Trophoblast cell (in vitro differentiated cells and primary cell): ENCODE data around the gene PCYT1B.

Experiments
- DNase-seq, 2 donors: peaks; one replicate each; pipeline ENCODE4 v3.0.0-alpha.2; 2016
- H2AFZ ChIP-seq: 2 replicates; pipeline ENCODE4 v1.6.1; 2013; ENCODE audit warnings: low read length, moderate library complexity, mild to moderate bottlenecking; ENCODE audit not compliant: insufficient read depth, poor library complexity
- H2AK5ac ChIP-seq: 2 replicates; pipeline ENCODE4 v1.6.1; 2013; ENCODE audit warnings: mild to moderate bottlenecking, low read length
- H2BK120ac ChIP-seq: 2 replicates; pipeline ENCODE4 v1.6.1; 2013; ENCODE audit warnings: low read length, mild to moderate bottlenecking, moderate library complexity; ENCODE audit not compliant: insufficient read depth, poor library complexity
- H2BK12ac ChIP-seq: 2 replicates; pipeline ENCODE4 v1.6.1; 2013; ENCODE audit warnings: mild to moderate bottlenecking, low read length, moderate library complexity
- H2BK5ac ChIP-seq: 2 replicates; pipeline ENCODE4 v1.6.1; 2013; ENCODE audit warnings: low read length, low read depth, moderate library complexity, mild to moderate bottlenecking; ENCODE audit not compliant: poor library complexity
- H3K14ac ChIP-seq: 2 replicates; pipeline ENCODE4 v1.6.1; 2013; ENCODE audit warnings: mild to moderate bottlenecking, low read length
- H3K18ac ChIP-seq: 2 replicates; pipeline ENCODE4 v1.6.1; 2013; ENCODE audit warnings: mild to moderate bottlenecking, low read length
- H3K23ac ChIP-seq: 2 replicates; pipeline ENCODE4 v1.6.1; 2013; ENCODE audit warnings: low read length
- H3K27ac ChIP-seq: 2 replicates; pipeline ENCODE4 v1.5.1; 2013; ENCODE audit warnings: low read depth, mild to moderate bottlenecking, inconsistent platforms, low read length, moderate library complexity
- H3K27me3 ChIP-seq: 2 replicates; pipeline ENCODE4 v1.6.1; 2013; ENCODE audit warnings: inconsistent platforms, mild to moderate bottlenecking, low read length, moderate library complexity; ENCODE audit not compliant: insufficient read depth
- H3K36me3 ChIP-seq, 2 experiments: 1 replicate in 1 of 2; 2 replicates in 1 of 2; pipeline ENCODE4 v1.6.1; 2013; ENCODE audit warnings: low read length in 2 of 2, mild to moderate bottlenecking in 2 of 2, moderate library complexity in 1 of 2; ENCODE audit not compliant: insufficient read depth in 2 of 2, control insufficient read depth in 1 of 2
- H3K4ac ChIP-seq: 2 replicates; pipeline ENCODE4 v1.6.1; 2013; ENCODE audit warnings: low read depth, mild to moderate bottlenecking, low read length, moderate library complexity
- H3K4me1 ChIP-seq, 2 experiments: 1 replicate in 1 of 2; 2 replicates in 1 of 2; pipeline ENCODE4 v1.6.1; 2013; ENCODE audit warnings: low read length in 2 of 2, mild to moderate bottlenecking in 2 of 2, moderate library complexity in 1 of 2; ENCODE audit not compliant: insufficient read depth in 2 of 2, control insufficient read depth in 1 of 2
- H3K4me2 ChIP-seq: 2 replicates; pipeline ENCODE4 v1.6.1; 2013; ENCODE audit warnings: inconsistent platforms, mild to moderate bottlenecking, low read length, moderate library complexity
- H3K4me3 ChIP-seq: 2 replicates; pipeline ENCODE4 v1.5.1; 2013; ENCODE audit warnings: mild to moderate bottlenecking, low read depth, low read length, inconsistent platforms
- H3K79me1 ChIP-seq: one replicate; pipeline ENCODE4 v1.6.1; 2013; ENCODE audit warnings: low read length
- H3K79me2 ChIP-seq: 2 replicates; pipeline ENCODE4 v1.6.1; 2013; ENCODE audit warnings: low read length, mild to moderate bottlenecking; ENCODE audit not compliant: control insufficient read depth, insufficient read depth, poor library complexity
- H3K9ac ChIP-seq: 2 replicates; pipeline ENCODE4 v1.6.1; 2013; ENCODE audit warnings: mild to moderate bottlenecking, low read length
- H3K9me3 ChIP-seq: 2 replicates; pipeline ENCODE4 v1.6.1; 2013; ENCODE audit warnings: low read depth, mild to moderate bottlenecking, control low read depth, inconsistent platforms, low read length; ENCODE audit not compliant: insufficient read depth
- H4K12ac ChIP-seq: 2 replicates; pipeline ENCODE4 v1.6.1; 2013; ENCODE audit warnings: low read depth, mild to moderate bottlenecking, low read length, moderate library complexity
- H4K8ac ChIP-seq: 2 replicates; pipeline ENCODE4 v1.6.1; 2013; ENCODE audit warnings: low read depth, mild to moderate bottlenecking, low read length, moderate library complexity
- H4K91ac ChIP-seq: one replicate; pipeline ENCODE4 v1.6.1; 2013; ENCODE audit warnings: low read depth, mild to moderate bottlenecking, low read length, moderate library complexity
- WGBS: extraction: QIAGEN DNeasy Blood & Tissue Kit; methylation state at CpG from one replicate; pipeline ENCODE4 v1.1.7; 2013; ENCODE audit warnings: missing lambda C conversion rate; ENCODE audit not compliant: insufficient read length, insufficient coverage; ENCODE audit errors: extremely low coverage; 5-methylcytosine and 5-hydroxymethylcytosine counted together

Gene PCYT1B

DNA sequence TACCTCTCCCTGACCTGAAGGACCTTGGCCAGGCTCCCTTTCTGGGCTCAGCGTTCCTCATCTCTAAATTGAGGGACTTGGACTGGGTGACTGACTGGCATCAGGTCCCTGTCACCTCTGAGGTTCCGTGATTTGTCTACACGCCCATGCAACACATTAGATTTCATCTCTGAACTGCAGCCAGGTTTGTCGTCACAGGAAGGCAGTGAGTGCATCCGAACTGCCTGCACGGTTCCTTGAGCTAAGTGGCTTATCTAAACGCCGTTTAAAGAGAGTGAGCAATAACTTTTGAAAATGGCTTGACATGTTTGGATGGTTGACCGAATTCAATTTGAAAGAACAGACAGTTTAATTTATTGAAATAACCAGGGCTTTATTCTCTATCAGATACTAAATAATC lies 70.1 kb downstream of the PCYT1B start:
- Histone ChIP-seq H3K4me1 (no peaks in the 10 kb centered on the region), H4K8ac (no peak overlapping the region), H3K23ac (no peak overlapping the region), H2AK5ac (no peak overlapping the region), H3K9ac (no peak overlapping the region), H3K27me3 (no peaks in the 10 kb centered on the region), H2BK5ac (no peak overlapping the region), H3K4ac (no peak overlapping the region), H2AFZ (no peak overlapping the region), H2BK12ac (no peak overlapping the region), H3K79me2 (no peaks in the 10 kb centered on the region), H3K14ac (no peak overlapping the region), H3K9me3 (no peaks in the 10 kb centered on the region), H4K91ac (no peak overlapping the region), H3K4me3 (no peak overlapping the region), H3K36me3 (no peaks in the 10 kb centered on the region), H3K4me2 (no peak overlapping the region), H4K12ac (no peak overlapping the region), H3K18ac (no peak overlapping the region), H2BK120ac (no peak overlapping the region), H3K79me1 (no peaks in the 10 kb centered on the region), H3K27ac (no peak overlapping the region)
- DNase-seq: no peak
- WGBS: no CpG with 5 or more reads among the region's 9 CpGs

DNA sequence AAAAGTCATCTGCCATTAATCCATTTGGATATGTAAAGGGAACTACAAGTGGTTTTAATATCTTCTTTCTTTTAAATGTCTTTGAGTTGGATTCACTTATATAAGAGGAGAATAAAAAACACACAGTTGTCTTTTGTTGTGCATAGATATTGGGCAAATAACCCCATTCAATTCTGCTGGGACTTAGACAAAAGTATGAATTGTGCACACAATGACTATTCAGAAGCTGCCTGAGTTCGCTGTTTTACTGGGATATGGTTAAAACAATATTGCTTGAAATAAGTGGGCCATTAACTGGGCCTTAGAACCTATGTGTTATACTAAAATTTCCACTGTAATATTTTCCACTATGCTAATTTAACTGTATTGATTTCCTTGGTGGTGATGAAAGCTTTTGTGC lies 71.7 kb downstream of the PCYT1B start:
- no peaks in the 10 kb centered on the region for H3K79me1 ChIP-seq
- no peak overlapping the region for H3K27ac ChIP-seq
- H3K23ac ChIP-seq: no peak overlapping the region
- H2AFZ ChIP-seq: no peak overlapping the region
- H3K4me1 ChIP-seq: no peaks in the 10 kb centered on the region
- H3K9me3 ChIP-seq: no peaks in the 10 kb centered on the region
- no peak overlapping the region for H2BK12ac ChIP-seq
- no peak overlapping the region for H3K4me3 ChIP-seq
- H2BK5ac ChIP-seq: no peak overlapping the region
- no peaks in the 10 kb centered on the region for H3K79me2 ChIP-seq
- H4K8ac ChIP-seq: no peak overlapping the region
- H3K27me3 ChIP-seq: no peaks in the 10 kb centered on the region
- no peak overlapping the region for H4K91ac ChIP-seq
- H4K12ac ChIP-seq: no peak overlapping the region
- H3K14ac ChIP-seq: no peak overlapping the region
- H3K9ac ChIP-seq: no peak overlapping the region
- no peak overlapping the region for H3K18ac ChIP-seq
- H2AK5ac ChIP-seq: no peak overlapping the region
- H2BK120ac ChIP-seq: no peak overlapping the region
- DNase-seq: no peak
- no peak overlapping the region for H3K4me2 ChIP-seq
- no peaks in the 10 kb centered on the region for H3K36me3 ChIP-seq
- no CpG with 5 or more reads among the region's 1 CpG for WGBS
- no peak overlapping the region for H3K4ac ChIP-seq

DNA sequence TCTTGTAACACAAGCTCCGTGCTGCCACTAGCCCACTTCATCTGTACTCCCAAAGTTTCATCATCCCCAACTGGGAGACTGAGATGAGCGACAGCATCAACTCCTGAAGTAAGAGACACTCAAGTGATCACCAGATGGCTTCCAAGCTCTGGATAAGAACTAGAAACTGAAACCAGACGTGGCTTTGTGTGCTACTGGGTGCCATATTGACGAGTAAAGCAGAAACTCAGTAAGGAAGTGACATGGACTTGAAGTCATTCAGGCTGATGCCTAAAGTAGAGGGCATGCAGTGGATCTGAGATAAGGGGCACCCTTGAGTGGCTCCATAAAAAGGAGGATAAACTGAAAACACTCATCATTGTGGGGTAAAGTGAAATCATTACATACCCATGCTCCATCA lies 72.4 kb downstream of the PCYT1B start:
- no peak overlapping the region for H4K12ac ChIP-seq
- H3K18ac ChIP-seq: no peak overlapping the region
- no peaks in the 10 kb centered on the region for H3K27me3 ChIP-seq
- no peaks in the 10 kb centered on the region for H3K79me1 ChIP-seq
- H3K14ac ChIP-seq: no peak overlapping the region
- H2AFZ ChIP-seq: no peak overlapping the region
- H4K91ac ChIP-seq: no peak overlapping the region
- no peak overlapping the region for H3K23ac ChIP-seq
- H2BK12ac ChIP-seq: no peak overlapping the region
- H3K79me2 ChIP-seq: no peaks in the 10 kb centered on the region
- H3K4ac ChIP-seq: no peak overlapping the region
- H4K8ac ChIP-seq: no peak overlapping the region
- no peak overlapping the region for H3K27ac ChIP-seq
- no peak overlapping the region for H3K4me2 ChIP-seq
- H2BK5ac ChIP-seq: no peak overlapping the region
- no peak for DNase-seq
- no peaks in the 10 kb centered on the region for H3K36me3 ChIP-seq
- no peak overlapping the region for H3K9ac ChIP-seq
- no peak overlapping the region for H2BK120ac ChIP-seq
- no CpG with 5 or more reads among the region's 4 CpGs for WGBS
- no peaks in the 10 kb centered on the region for H3K9me3 ChIP-seq
- no peaks in the 10 kb centered on the region for H3K4me1 ChIP-seq
- H2AK5ac ChIP-seq: no peak overlapping the region
- no peak overlapping the region for H3K4me3 ChIP-seq

DNA sequence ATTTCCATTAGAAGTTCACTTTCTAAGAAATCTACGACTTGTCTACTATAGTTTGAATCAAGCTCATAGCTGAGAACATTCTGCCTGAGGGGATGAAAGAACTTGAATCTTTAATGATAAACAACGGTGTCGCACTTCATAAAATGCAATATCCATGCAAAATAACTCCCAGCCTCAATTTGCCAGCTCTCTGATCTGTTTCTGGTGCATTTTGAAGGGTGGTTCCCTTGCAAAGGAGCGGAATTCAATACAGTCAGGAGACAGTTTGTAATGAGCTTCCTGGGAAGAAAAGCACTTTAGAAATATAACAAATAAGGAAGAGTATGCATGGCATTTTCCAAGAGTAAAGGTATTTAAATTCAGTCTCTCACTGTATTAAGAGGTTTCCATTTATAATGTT lies 80.0 kb downstream of the PCYT1B start:
- H3K9ac ChIP-seq: no peak overlapping the region
- H3K14ac ChIP-seq: no peak overlapping the region
- H4K12ac ChIP-seq: no peak overlapping the region
- no peaks in the 10 kb centered on the region for H3K9me3 ChIP-seq
- H4K91ac ChIP-seq: no peak overlapping the region
- no peak overlapping the region for H3K4me3 ChIP-seq
- no peak overlapping the region for H3K27ac ChIP-seq
- H2AFZ ChIP-seq: no peak overlapping the region
- no peaks in the 10 kb centered on the region for H3K79me2 ChIP-seq
- no peaks in the 10 kb centered on the region for H3K27me3 ChIP-seq
- no peak overlapping the region for H2BK12ac ChIP-seq
- no peak overlapping the region for H3K18ac ChIP-seq
- no peak for DNase-seq
- H3K4ac ChIP-seq: no peak overlapping the region
- H3K4me2 ChIP-seq: no peak overlapping the region
- H3K79me1 ChIP-seq: no peaks in the 10 kb centered on the region
- no peak overlapping the region for H2BK5ac ChIP-seq
- H2BK120ac ChIP-seq: no peak overlapping the region
- H3K4me1 ChIP-seq: no peaks in the 10 kb centered on the region
- H3K23ac ChIP-seq: no peak overlapping the region
- no peaks in the 10 kb centered on the region for H3K36me3 ChIP-seq
- H4K8ac ChIP-seq: no peak overlapping the region
- H2AK5ac ChIP-seq: no peak overlapping the region
- no CpG with 5 or more reads among the region's 4 CpGs for WGBS
